GM18505 (cell line): ENCODE data around the gene IGF2R.
"Not testable (repeated sequence)": the region's sequence is repeated elsewhere in the genome, so short reads cannot be mapped to it uniquely, and the experiment has no call there.

Experiments
- ATAC-seq: cut with Tn5 transposase; IDR thresholded peaks from one replicate; pipeline ENCODE4 v1.9.1; 2021; ENCODE audit not compliant: unreplicated experiment
- POLR2A ChIP-seq: IDR thresholded peaks from 4 replicates; pipeline ENCODE4 v1.6.1; 2011; ENCODE audit warnings: borderline replicate concordance; ENCODE audit not compliant: insufficient read depth, insufficient read length; ENCODE audit errors: extremely low read depth

Gene IGF2R

DNA sequence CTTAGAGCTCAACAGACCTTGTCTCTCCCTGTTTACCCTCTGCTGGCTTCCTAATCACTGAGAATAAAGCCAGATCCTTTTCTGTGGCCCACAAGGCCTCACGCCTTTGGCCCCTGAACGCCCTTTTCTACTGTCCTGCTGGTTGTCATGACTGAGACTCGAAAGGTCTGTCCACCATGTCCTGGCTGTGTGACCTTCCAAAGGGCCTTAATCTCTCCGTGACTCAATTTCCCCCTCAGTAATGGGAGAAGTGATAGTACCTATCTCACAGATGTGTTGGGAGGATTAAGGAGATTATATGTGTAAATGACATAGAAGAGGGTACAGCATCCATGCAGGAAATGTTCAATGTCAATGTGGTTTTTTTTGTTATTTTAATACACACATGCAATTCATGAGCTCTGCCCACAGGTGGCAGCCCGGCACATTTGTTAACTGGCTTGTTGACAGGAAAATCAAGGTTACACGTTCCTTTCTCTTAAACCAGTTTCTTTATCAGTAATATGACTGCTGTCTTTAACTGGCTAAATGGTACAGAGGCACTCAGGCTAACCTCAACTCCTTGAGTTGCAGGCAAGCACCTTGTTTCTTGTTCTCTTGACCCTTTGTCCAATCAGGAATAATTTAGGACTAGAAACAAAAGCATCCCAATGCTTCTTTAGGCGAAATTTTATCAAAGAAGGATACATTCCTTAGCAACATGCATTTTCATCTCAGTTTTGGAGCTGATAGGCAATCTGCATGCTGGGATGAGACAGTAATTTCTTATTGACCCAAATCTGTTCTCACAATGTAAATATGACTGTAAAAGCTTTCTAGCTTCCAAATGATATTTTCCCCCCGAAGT lies 169.3 kb downstream of the IGF2R start:
- ATAC-seq, result peak; percentile 76
- no peak for TF ChIP-seq POLR2A

DNA sequence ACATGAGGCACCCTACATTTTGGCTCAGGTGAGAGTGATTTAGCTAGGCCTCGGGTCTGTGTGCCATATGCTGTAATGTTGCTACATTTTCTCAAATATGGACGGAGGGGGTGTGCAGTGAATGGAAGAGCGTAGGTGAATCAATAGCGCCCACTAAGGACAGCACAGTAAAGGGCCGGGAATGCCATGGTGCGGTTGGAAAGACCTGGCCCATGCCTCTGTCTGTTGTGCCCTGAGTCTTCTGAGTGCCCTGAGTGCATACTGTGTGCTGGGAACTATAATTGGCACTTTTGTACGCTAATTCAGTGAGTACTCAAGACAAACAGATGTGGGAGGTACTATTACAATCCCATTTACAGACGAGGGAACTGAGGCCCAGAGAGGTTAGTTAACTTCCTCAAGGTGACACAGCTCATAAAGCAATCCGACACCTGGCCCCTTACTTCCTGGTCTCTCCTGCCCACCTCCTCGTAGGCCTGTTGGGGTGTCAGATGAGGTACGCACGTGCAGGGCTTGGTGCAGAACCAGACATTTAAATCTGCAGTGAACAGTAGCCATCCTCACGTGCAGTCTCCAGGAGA lies 170.0 kb downstream of the IGF2R start:
- no peak for ATAC-seq
- no peak for TF ChIP-seq POLR2A

- TF ChIP-seq POLR2A, result no peak
- no peak for ATAC-seq
Observed at GRCh38 chr6:160139420-160139851, 170.6 kb downstream of the IGF2R start.

DNA sequence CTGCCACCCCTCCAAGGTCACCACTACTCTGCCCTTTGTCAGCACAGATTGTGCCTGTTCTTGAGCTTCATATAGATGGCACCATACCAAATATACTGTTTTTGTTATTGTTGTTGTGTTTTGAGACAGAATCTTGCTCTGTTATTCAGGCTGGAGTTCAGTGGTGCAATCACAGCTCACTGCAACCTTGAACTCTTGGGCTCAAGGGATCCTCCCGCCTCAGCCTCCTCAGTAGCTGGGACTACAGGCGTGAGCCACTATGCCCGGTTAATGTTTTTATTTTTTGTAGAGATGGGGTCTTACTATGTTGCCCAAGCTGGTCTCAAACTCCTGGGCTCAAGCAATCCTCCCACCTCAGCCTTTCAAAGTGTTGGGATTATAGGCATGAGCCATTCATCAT lies 171.6 kb downstream of the IGF2R start:
- ATAC-seq, result not testable (repeated sequence)

DNA sequence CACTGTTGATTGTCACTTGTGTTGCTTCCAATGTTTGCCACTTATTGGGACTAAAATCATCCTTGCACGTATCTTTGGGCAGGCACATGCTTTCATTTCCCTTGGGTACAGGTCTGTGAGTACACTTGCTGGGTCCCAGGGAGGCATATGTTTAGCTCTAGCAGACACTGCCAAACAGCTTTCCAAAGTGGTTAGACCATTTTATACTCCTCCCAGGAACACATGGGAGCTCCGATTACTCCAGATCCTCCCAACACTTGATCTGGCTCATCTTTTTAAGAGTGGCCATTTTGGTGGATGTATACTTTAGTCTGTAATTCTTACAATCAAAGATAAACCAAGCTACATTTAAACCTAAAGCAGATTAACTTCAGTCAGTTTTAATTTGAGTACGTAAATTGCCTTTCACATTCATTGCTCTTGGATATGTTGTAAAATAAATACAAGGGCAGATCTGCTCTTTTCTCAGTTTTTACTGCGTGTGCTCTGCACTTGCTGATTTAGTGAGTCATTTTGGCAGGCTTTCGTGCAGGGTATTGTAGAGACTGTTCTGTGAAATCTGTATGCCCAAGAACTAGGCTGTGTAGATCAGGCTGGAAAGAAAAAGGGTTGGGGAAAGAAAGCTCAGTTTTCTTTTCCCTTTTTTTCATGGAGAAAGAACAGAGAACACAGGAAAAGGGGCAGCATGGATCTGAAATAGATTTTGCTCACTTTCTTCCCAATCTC lies 172.3 kb downstream of the IGF2R start:
- TF ChIP-seq POLR2A, result no peak
- ATAC-seq, result no peak

DNA sequence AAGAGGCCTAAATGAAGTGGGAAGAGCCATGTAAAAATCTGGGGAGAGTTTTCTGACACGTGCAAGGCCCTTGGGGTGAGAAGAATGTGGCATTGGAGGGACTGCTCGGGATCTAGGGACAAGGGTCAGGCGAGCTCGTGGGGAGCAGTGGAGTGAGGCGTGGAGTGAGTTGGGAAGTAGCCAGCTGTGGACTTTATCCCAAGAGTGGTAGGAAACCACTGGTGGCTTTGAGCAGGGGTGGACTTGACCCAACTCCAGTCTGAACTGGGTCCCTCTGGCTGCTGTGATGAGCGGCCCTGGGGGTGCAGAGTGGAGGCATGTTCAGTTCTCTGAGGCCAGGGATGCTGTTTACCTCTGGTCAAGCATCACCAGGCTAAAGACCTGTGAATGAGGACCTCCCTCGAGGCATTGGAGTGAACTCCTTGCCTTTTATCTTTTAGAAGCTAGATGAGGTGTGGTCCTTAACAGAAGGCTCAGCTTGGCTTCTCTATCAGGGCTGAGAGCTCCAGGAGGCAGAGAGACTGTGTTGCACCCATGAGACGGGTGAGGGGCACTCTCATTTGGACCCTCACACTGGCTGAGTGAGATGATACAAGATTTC lies 173.3 kb downstream of the IGF2R start:
- no peak for ATAC-seq
- TF ChIP-seq POLR2A, result no peak

DNA sequence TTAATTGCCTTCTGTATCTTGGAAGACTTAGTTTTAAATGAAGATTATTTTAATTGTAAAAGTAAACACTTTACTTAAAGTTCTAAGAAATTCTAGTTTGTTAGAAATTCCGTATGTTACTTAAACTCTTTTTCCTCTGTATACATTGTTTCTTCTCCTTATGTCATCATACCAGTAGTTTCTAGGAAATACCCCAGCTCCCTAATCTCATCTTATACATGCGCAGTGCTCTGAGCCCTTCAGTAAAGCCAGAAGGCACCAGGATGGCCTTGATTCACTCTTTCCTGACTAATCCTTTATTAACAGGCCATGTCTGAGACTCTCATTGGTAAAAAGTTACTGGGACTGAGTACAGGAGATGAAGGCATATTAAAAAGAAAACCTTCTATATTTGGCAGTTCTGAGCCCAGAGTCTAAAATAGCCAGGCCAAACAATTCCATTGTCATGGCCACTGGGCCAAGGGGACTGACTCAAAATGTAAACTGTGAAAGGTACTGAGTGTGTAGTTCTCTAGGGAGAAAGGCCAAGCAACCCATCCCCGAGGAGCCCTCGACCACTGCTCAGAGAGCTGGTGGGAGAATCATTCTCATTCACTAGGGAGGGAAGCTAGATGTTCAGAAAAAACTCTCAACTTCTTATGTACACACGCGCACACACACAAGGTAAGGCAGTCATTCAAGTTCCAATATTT lies 177.7 kb downstream of the IGF2R start:
- no peak for TF ChIP-seq POLR2A
- no peak for ATAC-seq

DNA sequence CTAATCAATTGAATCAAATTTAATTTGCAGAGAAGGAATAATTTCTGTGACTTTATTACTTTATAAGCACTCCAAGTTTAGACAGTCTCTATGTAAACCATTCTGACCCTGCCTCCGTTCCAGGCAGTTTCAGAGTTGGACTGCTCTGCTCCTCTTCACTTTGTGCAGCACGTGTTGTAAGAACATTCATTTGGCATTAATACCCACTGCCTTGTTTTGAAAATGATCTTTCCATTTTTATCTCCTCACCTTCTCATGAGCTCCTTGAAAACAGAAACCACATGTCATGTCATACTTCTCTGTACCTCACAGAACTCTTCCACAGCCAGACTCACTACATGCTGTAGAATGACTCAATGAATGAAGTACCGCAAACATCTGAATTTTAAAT lies 178.3 kb downstream of the IGF2R start:
- TF ChIP-seq POLR2A, result no peak
- ATAC-seq, result no peak

DNA sequence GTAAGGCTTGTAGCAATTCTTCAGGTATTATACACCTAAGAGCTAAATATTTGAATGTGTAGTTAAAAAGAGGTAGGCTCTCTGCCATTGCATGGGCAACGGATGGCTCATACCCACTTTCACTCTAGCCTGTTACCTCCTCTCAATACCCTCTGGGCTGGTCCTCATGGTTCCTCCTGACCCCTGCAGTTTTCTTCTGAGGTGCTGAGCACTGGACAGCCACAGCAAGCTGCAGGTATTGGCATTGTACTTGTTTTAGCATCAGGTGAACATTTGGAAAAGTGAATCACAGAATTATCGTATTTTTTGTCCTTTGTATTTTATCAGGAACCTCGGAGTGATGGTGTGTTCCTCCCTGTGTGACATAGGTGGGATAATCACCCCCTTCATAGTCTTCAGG lies 185.6 kb downstream of the IGF2R start:
- no peak for ATAC-seq

DNA sequence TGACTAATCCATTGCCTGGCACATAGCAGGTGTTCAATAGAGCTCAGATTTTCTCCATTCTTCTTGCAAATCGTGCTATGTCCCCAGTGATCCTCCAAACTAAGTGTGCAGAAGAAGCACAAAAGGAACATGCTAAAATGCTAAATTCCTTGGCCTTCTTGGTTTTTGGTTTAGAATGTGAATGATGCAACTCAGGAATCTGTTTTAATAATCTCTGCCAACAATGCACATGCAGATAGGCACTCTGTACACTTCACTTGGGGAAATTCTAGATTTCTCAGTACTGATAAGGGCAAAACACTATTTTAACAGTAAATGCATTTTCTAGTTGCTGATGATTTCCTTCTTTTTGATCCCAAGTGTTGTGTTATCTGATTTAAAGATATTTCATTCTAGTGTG lies 188.0 kb downstream of the IGF2R start:
- no peak for TF ChIP-seq POLR2A
- ATAC-seq, result no peak

More for the DNA sequence above, 185.6 kb downstream of the IGF2R start:
- no peak for TF ChIP-seq POLR2A

GRCh38 chr6:160160450-160160849 lies 191.6 kb downstream of the IGF2R start:
- no peak for TF ChIP-seq POLR2A
- ATAC-seq, result no peak
